Panc1 (cell line): Measurements from ENCODE around the gene FXYD7. TPM values are rescaled to one million over a fixed set of nuclear protein-coding genes. Genes with fewer than 3 reads are reported as not detected.

ENCODE experiments used
- ATAC-seq: fragments of 200-7000 bp; cut with Tn5 transposase; 2 replicates; pipeline ENCODE4 v1.9.1; 2020; ENCODE audit warnings: mild to moderate bottlenecking, moderate library complexity
- BruUV-seq: library from RNA; stranded (reverse); fragments of 400-500 nt; replicated peaks from 2 replicates; lab custom pipeline; 2021; lab: Mats Ljungman, UMichigan
- CTCF ChIA-PET: fragments of 300-600 bp; sonication (Branson Sonifier 250); formaldehyde crosslinking; loops from one replicate; lab custom pipeline; 2022; ENCODE audit warnings: antibody characterized with exemption; lab: Charles Lee
- POLR2A ChIA-PET: fragments of 300-600 bp; sonication (Branson Sonifier 250); formaldehyde crosslinking; loops from one replicate; lab custom pipeline; 2022; ENCODE audit warnings: antibody characterized with exemption; lab: Charles Lee
- DNase-seq: peaks from one replicate; pipeline ENCODE4 v3.0.0-alpha.2; 2010; ENCODE audit warnings: low read depth, low spot score
- H3K27ac ChIP-seq: 2 replicates; pipeline ENCODE4 v1.5.1; 2011; ENCODE audit warnings: mild to moderate bottlenecking, low read length, inconsistent platforms
- H3K27me3 ChIP-seq: fragments of 200-500 bp; sonication (Bioruptor generic); 2 replicates; pipeline ENCODE4 v1.6.0; 2014; ENCODE audit warnings: low read length, inconsistent platforms; ENCODE audit not compliant: control insufficient read depth, insufficient read depth
- H3K36me3 ChIP-seq: fragments of 200-500 bp; sonication (Bioruptor generic); 2 replicates; pipeline ENCODE4 v1.5.1; 2014; ENCODE audit warnings: inconsistent platforms, mild to moderate bottlenecking, low read length, moderate library complexity; ENCODE audit not compliant: control insufficient read depth, insufficient read depth
- H3K4me1 ChIP-seq: 2 replicates; pipeline ENCODE4 v1.5.1; 2011; ENCODE audit warnings: inconsistent platforms, mild to moderate bottlenecking, low read length, moderate library complexity; ENCODE audit not compliant: control insufficient read depth, insufficient read depth
- H3K4me3 ChIP-seq, 2 experiments: 2 replicates each; pipeline ENCODE4 v1.5.1; 2011 to 2012; ENCODE audit warnings: low read depth in 2 of 2, low read length in 2 of 2, mild to moderate bottlenecking in 2 of 2, inconsistent platforms in 1 of 2, moderate library complexity in 1 of 2
- H3K9me3 ChIP-seq: fragments of 200-500 bp; sonication (Bioruptor generic); 2 replicates; pipeline ENCODE4 v1.5.1; 2014; ENCODE audit warnings: low read depth, mild to moderate bottlenecking, inconsistent platforms, low read length, moderate library complexity; ENCODE audit not compliant: control insufficient read depth, insufficient read depth
- CTCF ChIP-seq: fragments of 450-650 bp; IDR thresholded peaks from 2 replicates; pipeline ENCODE4 v1.5.1; 2017; ENCODE audit warnings: mild to moderate bottlenecking
- POLR2AphosphoS5 ChIP-seq: IDR thresholded peaks from 2 replicates; pipeline ENCODE4 v1.6.1; 2012; ENCODE audit warnings: mild to moderate bottlenecking, low read depth, low read length, moderate library complexity
- SIN3A ChIP-seq: IDR thresholded peaks from 2 replicates; pipeline ENCODE4 v1.6.1; 2012; ENCODE audit warnings: low read depth, mild to moderate bottlenecking, low read length, moderate library complexity, borderline replicate concordance; ENCODE audit not compliant: insufficient read depth
- TCF7L2 ChIP-seq: IDR thresholded peaks from 2 replicates; pipeline ENCODE4 v1.6.1; 2011; ENCODE audit warnings: mild to moderate bottlenecking, low read depth, low read length, inconsistent platforms
- in situ Hi-C: cut with HindIII; loops from 2 replicates; pipeline ENCODE4 v1.10.0; 2016; ENCODE audit warnings: low sequenced_read_pairs, low pct_unique_long_range_greater_than_20kb
- intact Hi-C: fragments of 100-400 bp; cut with micrococcal nuclease; formaldehyde crosslinking; loops from one replicate; pipeline ENCODE4 v1.10.0; 2022; ENCODE audit not compliant: unreplicated experiment
- total RNA-seq: library from RNA; stranded (reverse); gene quantifications from one replicate; pipeline ENCODE4 v1.2.1, GENCODE V29; 2021; ENCODE audit not compliant: unreplicated experiment
- TF ChIP-seq, protein P1 (sequence below), 2 experiments: IDR thresholded peaks; 2 replicates each; pipeline ENCODE4 v1.6.1; 2011 to 2012; ENCODE audit warnings: low read depth in 2 of 2, control low read depth in 1 of 2, low read length in 1 of 2, mild to moderate bottlenecking in 1 of 2, moderate library complexity in 1 of 2; ENCODE audit not compliant: insufficient read depth in 1 of 2

The FXYD7 gene
- total RNA-seq, 1 experiment from 2014 or later: not detected

DNA sequence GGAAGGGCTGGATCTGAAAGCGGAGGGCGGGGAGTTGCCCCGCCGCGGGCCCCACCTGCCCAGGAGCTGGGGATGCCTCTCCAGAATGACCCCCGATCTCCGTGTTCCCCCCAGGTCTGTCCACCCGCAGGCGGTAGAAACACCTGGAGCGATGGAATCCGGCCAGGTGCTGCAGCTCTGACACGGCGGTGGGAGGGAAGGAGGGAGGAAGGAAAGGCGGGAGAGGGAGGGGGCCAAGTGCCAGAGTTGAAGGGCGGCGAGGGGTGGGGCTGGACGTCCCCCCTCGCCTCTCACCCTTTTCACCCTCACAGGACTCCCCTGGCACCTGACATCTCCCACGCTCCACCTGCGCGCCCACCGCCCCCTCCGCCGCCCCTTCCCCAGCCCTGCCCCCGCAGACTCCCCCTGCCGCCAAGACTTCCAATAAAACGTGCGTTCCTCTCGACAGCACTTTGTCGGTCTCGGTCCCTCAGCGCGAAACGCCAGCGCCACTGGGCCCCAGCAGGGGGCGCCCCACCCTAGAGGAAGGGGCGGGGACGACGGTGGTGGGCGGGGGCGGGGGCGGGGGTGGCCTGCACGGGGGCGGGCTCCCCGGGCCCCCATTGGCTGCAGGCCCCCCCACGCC lies 337 bp upstream of the FXYD7 start:
- ChIA-PET POLR2A (no interaction called here), CTCF (interaction anchor here (0.6 to 0.9 kb wide), 6 partner anchors 10 to 371 kb away, joined by 3 to 9 read pairs (median 7); no protein-coding TSS in a partner anchor)
- H3K9me3 ChIP-seq: no peaks in the 10 kb centered on the region
- peak overlapping the region; percentile 6 to 31; a peak in 2 of 4 replicates for H3K4me3 ChIP-seq
- in situ Hi-C loops: no loop called here
- no peaks in the 10 kb centered on the region; the same call in none of the 2 replicates for H3K36me3 ChIP-seq
- H3K27me3 ChIP-seq: peaks cover 19% of the 10 kb centered on the region
- intact Hi-C loops: no loop called here
- no peak for TF ChIP-seq SIN3A
- TF ChIP-seq CTCF: peak; percentile 96
- no peak for TF ChIP-seq POLR2AphosphoS5
- no peak for TF ChIP-seq TCF7L2
- BruUV-seq: no TSS peak
- DNase-seq (no peak), ATAC-seq (peak; percentile 51)
- no peak overlapping the region for H3K27ac ChIP-seq
- peaks cover 13% of the 10 kb centered on the region for H3K4me1 ChIP-seq

DNA sequence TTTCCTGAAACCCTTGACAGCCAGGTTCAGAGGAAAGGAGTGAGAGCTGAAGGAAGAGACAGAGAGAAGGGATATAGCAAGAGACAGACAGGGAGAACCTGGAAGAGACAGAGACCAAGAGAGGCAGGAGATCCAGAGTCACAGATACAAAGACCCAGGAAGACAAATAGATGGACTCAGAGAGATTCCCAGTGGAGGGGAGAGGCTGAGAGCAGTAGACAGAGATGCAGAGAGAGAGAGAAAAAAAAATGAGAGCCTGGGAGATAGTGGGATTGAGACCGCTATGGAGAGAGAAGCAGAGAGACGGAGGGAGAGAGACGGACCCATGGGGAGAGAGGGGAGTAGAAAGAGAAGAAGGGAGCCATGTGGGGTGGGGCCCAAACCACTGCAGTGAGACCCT lies 763 bp downstream of the FXYD7 start:
- in situ Hi-C loops: no loop called here
- intact Hi-C loops: no loop called here
- no peak overlapping the region for H3K27ac ChIP-seq
- H3K27me3 ChIP-seq: peaks cover 19% of the 10 kb centered on the region
- POLR2A ChIA-PET: no interaction called here
- no peaks in the 10 kb centered on the region for H3K9me3 ChIP-seq
- ATAC-seq (no peak), DNase-seq (no peak)
- CTCF ChIA-PET: interaction anchor here (0.6 kb wide), 1 partner anchor 94 kb away, joined by 4 read pairs; no protein-coding TSS in a partner anchor
- no peak overlapping the region for H3K4me3 ChIP-seq
- H3K36me3 ChIP-seq: no peaks in the 10 kb centered on the region; the same call in none of the 2 replicates
- TF ChIP-seq POLR2AphosphoS5 (no peak), CTCF (no peak), TCF7L2 (no peak), SIN3A (no peak)
- TF ChIP-seq, protein P1, sequence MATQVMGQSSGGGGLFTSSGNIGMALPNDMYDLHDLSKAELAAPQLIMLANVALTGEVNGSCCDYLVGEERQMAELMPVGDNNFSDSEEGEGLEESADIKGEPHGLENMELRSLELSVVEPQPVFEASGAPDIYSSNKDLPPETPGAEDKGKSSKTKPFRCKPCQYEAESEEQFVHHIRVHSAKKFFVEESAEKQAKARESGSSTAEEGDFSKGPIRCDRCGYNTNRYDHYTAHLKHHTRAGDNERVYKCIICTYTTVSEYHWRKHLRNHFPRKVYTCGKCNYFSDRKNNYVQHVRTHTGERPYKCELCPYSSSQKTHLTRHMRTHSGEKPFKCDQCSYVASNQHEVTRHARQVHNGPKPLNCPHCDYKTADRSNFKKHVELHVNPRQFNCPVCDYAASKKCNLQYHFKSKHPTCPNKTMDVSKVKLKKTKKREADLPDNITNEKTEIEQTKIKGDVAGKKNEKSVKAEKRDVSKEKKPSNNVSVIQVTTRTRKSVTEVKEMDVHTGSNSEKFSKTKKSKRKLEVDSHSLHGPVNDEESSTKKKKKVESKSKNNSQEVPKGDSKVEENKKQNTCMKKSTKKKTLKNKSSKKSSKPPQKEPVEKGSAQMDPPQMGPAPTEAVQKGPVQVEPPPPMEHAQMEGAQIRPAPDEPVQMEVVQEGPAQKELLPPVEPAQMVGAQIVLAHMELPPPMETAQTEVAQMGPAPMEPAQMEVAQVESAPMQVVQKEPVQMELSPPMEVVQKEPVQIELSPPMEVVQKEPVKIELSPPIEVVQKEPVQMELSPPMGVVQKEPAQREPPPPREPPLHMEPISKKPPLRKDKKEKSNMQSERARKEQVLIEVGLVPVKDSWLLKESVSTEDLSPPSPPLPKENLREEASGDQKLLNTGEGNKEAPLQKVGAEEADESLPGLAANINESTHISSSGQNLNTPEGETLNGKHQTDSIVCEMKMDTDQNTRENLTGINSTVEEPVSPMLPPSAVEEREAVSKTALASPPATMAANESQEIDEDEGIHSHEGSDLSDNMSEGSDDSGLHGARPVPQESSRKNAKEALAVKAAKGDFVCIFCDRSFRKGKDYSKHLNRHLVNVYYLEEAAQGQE (IDR thresholded peaks at IDR 0.05; ENCODE audit: insufficient read depth in 1 of 2, low read depth in 2 of 2, low read length in 1 of 2): no peak
- BruUV-seq: no TSS peak
- peaks cover 13% of the 10 kb centered on the region for H3K4me1 ChIP-seq
